ENCODE data around the gene AUNIP. TPM values are rescaled to one million over a fixed set of nuclear protein-coding genes. Genes with fewer than 3 reads are reported as not detected.

AUNIP gene
- polyA plus RNA-seq, 3 donors = 0.19 to 0.44 (median 0.44) TPM

DNA sequence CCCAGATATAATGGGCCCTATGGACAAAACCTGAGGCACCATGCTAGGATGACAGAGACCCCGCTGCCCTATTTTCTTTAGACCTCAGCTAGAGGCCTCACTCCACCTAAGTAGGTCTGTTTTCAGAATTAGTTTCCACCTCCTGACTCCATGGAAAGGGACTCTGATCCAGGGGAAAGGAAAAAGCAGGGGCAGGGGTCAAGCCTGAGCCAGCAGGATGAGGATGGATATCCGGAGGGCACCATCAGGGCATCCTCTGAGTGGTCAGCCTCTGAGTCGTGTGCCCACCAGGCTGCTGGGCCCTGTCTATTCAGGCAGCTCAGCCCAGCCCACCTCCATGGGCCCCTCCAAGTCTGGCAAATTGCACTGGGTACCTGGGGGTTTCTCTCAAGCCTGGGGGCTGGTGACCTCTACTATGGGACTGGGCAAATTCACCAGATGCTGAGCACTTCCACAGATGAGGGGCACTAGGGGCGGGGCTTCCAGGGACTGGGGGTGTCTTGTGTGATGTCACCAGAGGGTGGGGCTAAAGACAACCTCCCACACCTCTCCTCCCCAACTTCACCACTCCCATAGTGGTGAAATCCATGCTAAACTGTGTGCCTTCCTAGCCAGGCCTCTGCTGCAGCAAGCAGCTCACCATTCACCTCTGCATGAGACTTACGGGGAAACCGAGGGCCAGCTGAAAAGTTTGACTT lies 10.8 kb upstream of the AUNIP start:
- no peaks in the 10 kb centered on the region for H3K27me3 ChIP-seq (ENCODE audit: control insufficient read depth in 2 of 2, insufficient read depth in 2 of 2, low read length in 2 of 2)
- intact Hi-C loops (cut with micrococcal nuclease) = no loop called here
- no peak overlapping the region for H3K4me3 ChIP-seq (replicated peaks in 1 of 3; ENCODE audit: low read depth in 2 of 3, low read length in 3 of 3)
- no peaks in the 10 kb centered on the region for H3K9me3 ChIP-seq (replicated peaks in 1 of 2; ENCODE audit: control insufficient read depth in 1 of 2, insufficient read depth in 1 of 2, low read length in 2 of 2)
- DNase-seq = no peak
- H3K4me2 ChIP-seq (replicated peaks; ENCODE audit: extremely low read depth, low read length, poor library complexity, severe bottlenecking) = no peak overlapping the region
- peaks cover 8% of the 10 kb centered on the region for H3K79me2 ChIP-seq (ENCODE audit: insufficient read depth, low read length)
- H3K9ac ChIP-seq (ENCODE audit: insufficient read depth, low read length, poor library complexity, severe bottlenecking) = no peak overlapping the region
- Mint-ChIP-seq H3K9me3 (peaks cover 0 to 2% (median 0%) of the 10 kb centered on the region in 7 donors), H3K36me3 (peaks cover 20 to 26% of the 10 kb centered on the region in 2 donors), H3K4me3 (no peak overlapping the region), H3K27ac (no peak overlapping the region), H3K27me3 (ENCODE audit: low read depth in 3 of 3) (peaks cover 0 to 1% (median 0%) of the 10 kb centered on the region in 3 donors), H3K4me1 (peaks cover 60% of the 10 kb centered on the region)
- no peak overlapping the region for H2AFZ ChIP-seq (ENCODE audit: insufficient read depth, low read depth, low read length, poor library complexity, severe bottlenecking)
- no peaks in the 10 kb centered on the region for H4K20me1 ChIP-seq (ENCODE audit: insufficient read depth, low read length)
- no peak overlapping the region for H3K27ac ChIP-seq (ENCODE audit: low read depth in 1 of 2, low read length in 2 of 2)
- WGBS (ENCODE audit: insufficient coverage) = 59% methylated on average over 3 of the region's 6 CpGs
- TF ChIP-seq, protein P1, sequence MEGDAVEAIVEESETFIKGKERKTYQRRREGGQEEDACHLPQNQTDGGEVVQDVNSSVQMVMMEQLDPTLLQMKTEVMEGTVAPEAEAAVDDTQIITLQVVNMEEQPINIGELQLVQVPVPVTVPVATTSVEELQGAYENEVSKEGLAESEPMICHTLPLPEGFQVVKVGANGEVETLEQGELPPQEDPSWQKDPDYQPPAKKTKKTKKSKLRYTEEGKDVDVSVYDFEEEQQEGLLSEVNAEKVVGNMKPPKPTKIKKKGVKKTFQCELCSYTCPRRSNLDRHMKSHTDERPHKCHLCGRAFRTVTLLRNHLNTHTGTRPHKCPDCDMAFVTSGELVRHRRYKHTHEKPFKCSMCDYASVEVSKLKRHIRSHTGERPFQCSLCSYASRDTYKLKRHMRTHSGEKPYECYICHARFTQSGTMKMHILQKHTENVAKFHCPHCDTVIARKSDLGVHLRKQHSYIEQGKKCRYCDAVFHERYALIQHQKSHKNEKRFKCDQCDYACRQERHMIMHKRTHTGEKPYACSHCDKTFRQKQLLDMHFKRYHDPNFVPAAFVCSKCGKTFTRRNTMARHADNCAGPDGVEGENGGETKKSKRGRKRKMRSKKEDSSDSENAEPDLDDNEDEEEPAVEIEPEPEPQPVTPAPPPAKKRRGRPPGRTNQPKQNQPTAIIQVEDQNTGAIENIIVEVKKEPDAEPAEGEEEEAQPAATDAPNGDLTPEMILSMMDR (IDR thresholded peaks at IDR 0.05) = no peak
- peaks cover 46 to 49% of the 10 kb centered on the region in 2 donors for H3K4me1 ChIP-seq (ENCODE audit: control insufficient read depth in 1 of 2, insufficient read depth in 2 of 2, low read length in 2 of 2)
- peaks cover 0 to 11% of the 10 kb centered on the region in 2 donors for H3K36me3 ChIP-seq (replicated peaks in 1 of 2; ENCODE audit: control insufficient read depth in 1 of 2, insufficient read depth in 2 of 2, low read length in 2 of 2)

GRCh38 chr1:25867210-25867991 lies 8.1 kb upstream of the AUNIP start:
- Mint-ChIP-seq H3K36me3 (peaks cover 32 to 38% of the 10 kb centered on the region in 2 donors), H3K27ac (no peak overlapping the region), H3K4me3 (no peak overlapping the region), H3K4me1 (peaks cover 53% of the 10 kb centered on the region), H3K27me3 (ENCODE audit: low read depth in 3 of 3) (peaks cover 0 to 5% (median 0%) of the 10 kb centered on the region in 3 donors), H3K9me3 (peaks cover 0 to 3% (median 0%) of the 10 kb centered on the region in 7 donors)
- no peak overlapping the region for H3K4me2 ChIP-seq (replicated peaks; ENCODE audit: extremely low read depth, low read length, poor library complexity, severe bottlenecking)
- H3K79me2 ChIP-seq (ENCODE audit: insufficient read depth, low read length) = peaks cover 3% of the 10 kb centered on the region
- 96% methylated on average over 9 of the region's 9 CpGs for WGBS (ENCODE audit: insufficient coverage)
- no peak overlapping the region for H3K27ac ChIP-seq (ENCODE audit: low read depth in 1 of 2, low read length in 2 of 2)
- intact Hi-C loops (cut with micrococcal nuclease) = no loop called here
- H3K9me3 ChIP-seq (replicated peaks in 1 of 2; ENCODE audit: control insufficient read depth in 1 of 2, insufficient read depth in 1 of 2, low read length in 2 of 2) = no peaks in the 10 kb centered on the region
- no peak overlapping the region for H2AFZ ChIP-seq (ENCODE audit: insufficient read depth, low read depth, low read length, poor library complexity, severe bottlenecking)
- no peaks in the 10 kb centered on the region for H4K20me1 ChIP-seq (ENCODE audit: insufficient read depth, low read length)
- H3K4me1 ChIP-seq (ENCODE audit: control insufficient read depth in 1 of 2, insufficient read depth in 2 of 2, low read length in 2 of 2) = peaks cover 26 to 37% of the 10 kb centered on the region in 2 donors
- TF ChIP-seq, protein P1 (IDR thresholded peaks at IDR 0.05) = no peak
- H3K36me3 ChIP-seq (replicated peaks in 1 of 2; ENCODE audit: control insufficient read depth in 1 of 2, insufficient read depth in 2 of 2, low read length in 2 of 2) = peaks cover 11 to 26% of the 10 kb centered on the region in 2 donors
- no peak overlapping the region for H3K4me3 ChIP-seq (replicated peaks in 1 of 3; ENCODE audit: low read depth in 2 of 3, low read length in 3 of 3)
- no peaks in the 10 kb centered on the region for H3K27me3 ChIP-seq (ENCODE audit: control insufficient read depth in 2 of 2, insufficient read depth in 2 of 2, low read length in 2 of 2)
- H3K9ac ChIP-seq (ENCODE audit: insufficient read depth, low read length, poor library complexity, severe bottlenecking) = no peak overlapping the region
- no peak for DNase-seq
